Left colon (tissue), 2 donors: ENCODE data around the gene OR2G2. TPM values are rescaled to one million over a fixed set of nuclear protein-coding genes. Genes with fewer than 3 reads are reported as not detected.

Experiments
- ATAC-seq: fragments of 200-7000 bp; cut with Tn5 transposase; one replicate; pipeline ENCODE4 v1.9.1; 2020; ENCODE audit warnings: mild to moderate bottlenecking, moderate library complexity
- DNase-seq, 2 donors: peaks; one replicate each; pipeline ENCODE4 v3.0.0-alpha.2; 2020
- intact Hi-C, 2 donors: fragments of 100-400 bp; cut with DNase I in 1 of 2; cut with micrococcal nuclease in 1 of 2; formaldehyde crosslinking; loops; one replicate each; pipeline versions ENCODE4 v1.11.2 to v1.14.0; 2022; cut with DNase I, micrococcal nuclease
- long read RNA-seq: library from polyadenylated mRNA; unstranded; transcript quantifications from one replicate; pipeline ENCODE4 v2.0.0, GENCODE V29; 2021
- total RNA-seq, 2 donors: library from RNA; stranded (reverse); fragmentation: NEBNext Ultra II Directional; extraction: Animal tissue kit (Norgen Biotek cat#: 25700); gene quantifications; one replicate each; pipeline ENCODE4 v1.2.1, GENCODE V29; 2021
- donor health status: DM: no; HTN: no; CAD: no.
- donor health status: DM: yes; HTN: yes; CAD: no.

Gene OR2G2
- total RNA-seq, result not detected
- long read RNA-seq, result 0 reads

- DNase-seq (no peak), ATAC-seq (no peak)
- intact Hi-C loops, result no loop called here
Observed at GRCh38 chr1:247588060-247588459, at the start of gene OR2G2. TSS of gene OR2G2 (plus strand) at chr1:247588360. CDS start at chr1:247588360, 0 bp downstream.

- no peak for DNase-seq
- intact Hi-C loops, result no loop called here
- no peak for ATAC-seq
Observed at GRCh38 chr1:247538561-247538960, 49.6 kb upstream of the OR2G2 start.

- ATAC-seq, result no peak
- no peak for DNase-seq
- intact Hi-C loops, result no loop called here
Observed at GRCh38 chr1:247539215-247539614, 48.9 kb upstream of the OR2G2 start.

GRCh38 chr1:247540581-247540980 is 47.6 kb upstream of the OR2G2 start:
- no peak for DNase-seq
- intact Hi-C loops, result no loop called here
- no peak for ATAC-seq

- intact Hi-C loops, result no loop called here
- DNase-seq (no peak), ATAC-seq (no peak)
Observed at GRCh38 chr1:247542811-247543210, 45.3 kb upstream of the OR2G2 start.

- intact Hi-C loops, result no loop called here
- DNase-seq, result no peak
- no peak for ATAC-seq
Observed at GRCh38 chr1:247548092-247548491, 40.1 kb upstream of the OR2G2 start.

GRCh38 chr1:247548769-247549182 is 39.4 kb upstream of the OR2G2 start, which contains the start of gene GCSAML:
TSS of gene GCSAML (plus strand) at chr1:247549134. CDS start at chr1:247549192, 58 bp downstream.
- ATAC-seq, result no peak
- intact Hi-C loops, result no loop called here
- no peak for DNase-seq

- intact Hi-C loops, result no loop called here
- ATAC-seq, result no peak
- DNase-seq, result no peak
Observed at GRCh38 chr1:247551721-247552120, 36.4 kb upstream of the OR2G2 start.

GRCh38 chr1:247552231-247552630 is 35.9 kb upstream of the OR2G2 start:
- no peak for DNase-seq
- ATAC-seq, result no peak
- intact Hi-C loops, result no loop called here

GRCh38 chr1:247557926-247558674 is 30.1 kb upstream of the OR2G2 start:
- ATAC-seq (no peak), DNase-seq (no peak)
- intact Hi-C loops, result no loop called here

GRCh38 chr1:247561711-247562110 is 26.4 kb upstream of the OR2G2 start:
- ATAC-seq (no peak), DNase-seq (no peak)
- intact Hi-C loops, result no loop called here

GRCh38 chr1:247562198-247562597 is 26.0 kb upstream of the OR2G2 start:
- ATAC-seq (no peak), DNase-seq (no peak)
- intact Hi-C loops, result no loop called here

GRCh38 chr1:247574236-247574635 is 13.9 kb upstream of the OR2G2 start:
- intact Hi-C loops, result no loop called here
- DNase-seq (no peak), ATAC-seq (no peak)

- ATAC-seq, result no peak
- intact Hi-C loops, result no loop called here
Observed at GRCh38 chr1:247574664-247575063, 13.5 kb upstream of the OR2G2 start.

GRCh38 chr1:247576514-247576913 is 11.6 kb upstream of the OR2G2 start:
- DNase-seq (no peak), ATAC-seq (no peak)
- intact Hi-C loops, result no loop called here

More at GRCh38 chr1:247574664-247575063, 13.5 kb upstream of the OR2G2 start:
- no peak for DNase-seq

- intact Hi-C loops, result no loop called here
- DNase-seq (no peak), ATAC-seq (no peak)
Observed at GRCh38 chr1:247578946-247579460, 9.2 kb upstream of the OR2G2 start.

- intact Hi-C loops, result no loop called here
- DNase-seq, result no peak
- no peak for ATAC-seq
Observed at GRCh38 chr1:247605286-247605685, 17.1 kb downstream of the OR2G2 start, which contains the start of gene OR2G3. TSS of gene OR2G3 (plus strand) at chr1:247605586. CDS start at chr1:247605586, 0 bp downstream.

- ATAC-seq, result peak; percentile 58
- intact Hi-C loops, result no loop called here
- no peak for DNase-seq
Observed at GRCh38 chr1:247613405-247613804, 25.2 kb downstream of the OR2G2 start.

- intact Hi-C loops, result no loop called here
- ATAC-seq (no peak), DNase-seq (no peak)
Observed at GRCh38 chr1:247614625-247615024, 26.5 kb downstream of the OR2G2 start.

GRCh38 chr1:247627951-247628350 is 39.8 kb downstream of the OR2G2 start:
- intact Hi-C loops, result no loop called here
- DNase-seq, result no peak
- no peak for ATAC-seq

GRCh38 chr1:247638011-247638410 is 49.9 kb downstream of the OR2G2 start:
- DNase-seq (no peak), ATAC-seq (no peak)
- intact Hi-C loops, result no loop called here
